Endodermal cell (in vitro differentiated cells): ENCODE results near the gene BCLAF1. TPM values are rescaled to one million over a fixed set of nuclear protein-coding genes. Genes with fewer than 3 reads are reported as not detected.

Experiments used
- DNase-seq: peaks from one replicate; pipeline ENCODE4 v3.0.0-alpha.2; 2017
- H3K27ac ChIP-seq: 2 replicates; pipeline ENCODE4 v1.5.1; 2013; ENCODE audit warnings: mild to moderate bottlenecking, low read depth, low read length, moderate library complexity
- H3K27me3 ChIP-seq: 2 replicates; pipeline ENCODE4 v1.6.1; 2013; ENCODE audit warnings: mild to moderate bottlenecking, low read length, moderate library complexity; ENCODE audit not compliant: insufficient read depth, control insufficient read depth, poor library complexity, severe bottlenecking
- H3K36me3 ChIP-seq: 2 replicates; pipeline ENCODE4 v1.7.0; 2013; ENCODE audit warnings: mild to moderate bottlenecking, low read length, moderate library complexity; ENCODE audit not compliant: control insufficient read depth, insufficient read depth
- H3K4me1 ChIP-seq: one replicate; pipeline ENCODE4 v1.7.0; 2013; ENCODE audit warnings: low read length; ENCODE audit not compliant: control insufficient read depth, insufficient read depth
- H3K4me3 ChIP-seq: 2 replicates; pipeline ENCODE4 v1.5.1; 2013; ENCODE audit warnings: mild to moderate bottlenecking, low read length, moderate library complexity
- H3K9ac ChIP-seq: 2 replicates; pipeline ENCODE4 v1.6.1; 2013; ENCODE audit warnings: mild to moderate bottlenecking, low read length, moderate library complexity; ENCODE audit not compliant: poor library complexity, severe bottlenecking; ENCODE audit errors: extremely low read depth
- H3K9me3 ChIP-seq: 2 replicates; pipeline ENCODE4 v1.6.1; 2013; ENCODE audit warnings: mild to moderate bottlenecking, low read length, moderate library complexity; ENCODE audit not compliant: control insufficient read depth
- H3K27ac Mint-ChIP-seq: 2 replicates; pipeline ENCODE4 v1.8.0; 2020; ENCODE audit warnings: mixed read lengths
- H3K27me3 Mint-ChIP-seq: 2 replicates; pipeline ENCODE4 v1.8.0; 2021; ENCODE audit warnings: mild to moderate bottlenecking, mixed read lengths; ENCODE audit not compliant: insufficient read depth
- H3K36me3 Mint-ChIP-seq: 2 replicates; pipeline ENCODE4 v1.8.0; 2020; ENCODE audit warnings: low read depth, mixed read lengths
- H3K4me1 Mint-ChIP-seq: 2 replicates; pipeline ENCODE4 v1.8.0; 2020; ENCODE audit warnings: mixed read lengths
- H3K4me3 Mint-ChIP-seq: 2 replicates; pipeline ENCODE4 v1.8.0; 2020; ENCODE audit warnings: mild to moderate bottlenecking, moderate library complexity, mixed read lengths
- H3K9me3 Mint-ChIP-seq: 2 replicates; pipeline ENCODE4 v1.8.0; 2020; ENCODE audit warnings: mild to moderate bottlenecking, mixed read lengths
- CTCF ChIP-seq: fragments of 200-600 bp; sonication (generic); conservative IDR thresholded peaks from 2 replicates; pipeline ENCODE4 v1.5.0; 2021; ENCODE audit warnings: antibody characterized with exemption, mild to moderate bottlenecking
- WGBS, 2 experiments: methylation state at CpG; one replicate each; pipeline versions ENCODE4 v1.1.5 to v1.1.7; 2013; ENCODE audit warnings: missing lambda C conversion rate in 2 of 2, mixed read lengths in 1 of 2; ENCODE audit not compliant: insufficient coverage in 1 of 2, insufficient read length in 1 of 2; 5-methylcytosine and 5-hydroxymethylcytosine counted together
- total RNA-seq, 2 donors: library from RNA; stranded (reverse); fragmentation: NEBNext Ultra II Directional in 1 of 2; extraction: Animal tissue kit (Norgen Biotek cat#: 25700) in 1 of 2; gene quantifications; 2 replicates in 1 of 2; 3 replicates in 1 of 2; pipeline ENCODE4 v1.2.1, GENCODE V29; 2021

BCLAF1 gene
- total RNA-seq, 2 donors from 2014 or later = 130 to 194 TPM

DNA sequence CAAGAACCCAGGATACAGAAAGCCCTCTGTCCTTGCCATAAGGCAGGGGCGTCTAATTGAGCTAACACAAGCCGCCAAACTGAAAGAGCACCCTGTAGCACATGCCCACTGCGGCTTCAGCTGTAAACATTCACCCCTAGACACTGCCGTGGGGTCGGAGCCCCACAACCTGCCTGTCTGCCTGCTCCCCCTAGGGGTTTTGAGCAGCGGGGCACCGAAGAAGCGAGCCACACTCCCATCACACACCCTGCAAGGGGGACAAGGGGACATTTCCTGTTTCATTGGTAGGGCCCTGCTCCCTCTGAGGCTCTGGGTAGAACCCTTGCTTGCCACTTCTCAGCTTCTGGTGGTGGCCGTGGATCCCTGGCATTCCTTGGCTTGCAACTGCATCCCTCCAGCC lies 45.2 kb upstream of the BCLAF1 start:
- H3K4me1 Mint-ChIP-seq = no peaks in the 10 kb centered on the region
- H3K36me3 Mint-ChIP-seq = no peaks in the 10 kb centered on the region
- TF ChIP-seq CTCF = peak; percentile 72
- Histone ChIP-seq H3K4me1 (no peaks in the 10 kb centered on the region), H3K27ac (no peak overlapping the region), H3K9ac (no peak overlapping the region), H3K27me3 (no peaks in the 10 kb centered on the region), H3K9me3 (no peaks in the 10 kb centered on the region), H3K36me3 (no peaks in the 10 kb centered on the region), H3K4me3 (no peak overlapping the region)
- no peaks in the 10 kb centered on the region for H3K27me3 Mint-ChIP-seq
- H3K9me3 Mint-ChIP-seq = no peaks in the 10 kb centered on the region
- no peak overlapping the region for H3K4me3 Mint-ChIP-seq
- 84 to 90% methylated on average over 2 to 9 of the region's 9 CpGs for WGBS, 2 experiments
- H3K27ac Mint-ChIP-seq = no peak overlapping the region
- DNase-seq = peak; percentile 86

- H3K27ac ChIP-seq = no peak overlapping the region
- Mint-ChIP-seq H3K4me1 (no peaks in the 10 kb centered on the region), H3K4me3 (no peak overlapping the region), H3K27me3 (peaks cover 2% of the 10 kb centered on the region), H3K9me3 (no peaks in the 10 kb centered on the region), H3K27ac (no peak overlapping the region), H3K36me3 (no peaks in the 10 kb centered on the region)
- H3K4me1 ChIP-seq = no peaks in the 10 kb centered on the region
- 93 to 99% methylated on average over 13 of the region's 13 CpGs for WGBS, 2 experiments
- no peaks in the 10 kb centered on the region for H3K36me3 ChIP-seq
- DNase-seq = no peak
- H3K9ac ChIP-seq = no peak overlapping the region
- TF ChIP-seq CTCF = no peak
- no peaks in the 10 kb centered on the region for H3K27me3 ChIP-seq
- H3K9me3 ChIP-seq = no peaks in the 10 kb centered on the region
- H3K4me3 ChIP-seq = no peak overlapping the region
Observed at GRCh38 chr6:136334465-136334846, 44.8 kb upstream of the BCLAF1 start.

GRCh38 chr6:136333824-136334464 lies 44.3 kb upstream of the BCLAF1 start:
- Histone ChIP-seq H3K27me3 (no peaks in the 10 kb centered on the region), H3K4me3 (no peak overlapping the region), H3K4me1 (no peaks in the 10 kb centered on the region), H3K36me3 (no peaks in the 10 kb centered on the region), H3K27ac (no peak overlapping the region), H3K9ac (no peak overlapping the region), H3K9me3 (no peaks in the 10 kb centered on the region)
- no peak for TF ChIP-seq CTCF
- no peak for DNase-seq
- Mint-ChIP-seq H3K4me3 (no peak overlapping the region), H3K27ac (no peak overlapping the region), H3K9me3 (no peaks in the 10 kb centered on the region), H3K36me3 (no peaks in the 10 kb centered on the region), H3K27me3 (peaks cover 2% of the 10 kb centered on the region), H3K4me1 (no peaks in the 10 kb centered on the region)
- WGBS, 2 experiments = 92 to 96% methylated on average over 8 to 11 of the region's 11 CpGs
